D341Med (cell line): ENCODE data around the gene P3R3URF.
A peak's percentile ranks its signal among the peaks of the same experiment; 100 is the strongest.

ENCODE experiments used
- DNase-seq: peaks from one replicate; pipeline ENCODE4 v3.0.0; 2012; ENCODE audit warnings: low spot score

Gene P3R3URF

DNA sequence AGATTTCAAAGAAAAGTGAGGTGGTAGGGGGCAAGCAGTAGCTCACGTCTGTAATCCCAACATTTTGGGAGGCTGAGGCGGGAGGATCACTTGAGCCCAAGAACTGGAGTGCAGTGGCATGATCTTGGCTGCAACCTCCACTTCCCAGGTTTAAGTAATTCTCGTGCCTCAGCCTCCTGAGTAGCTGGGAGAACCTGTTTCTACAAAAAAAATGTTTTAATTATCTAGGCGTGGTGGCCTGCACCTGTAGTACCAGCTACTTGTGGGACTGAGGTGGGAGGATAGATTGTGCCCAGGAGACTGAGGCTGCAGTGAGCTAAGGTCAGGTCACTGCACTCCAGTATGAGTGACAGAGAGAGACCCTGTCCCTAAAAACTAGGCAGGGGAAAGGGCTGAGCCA is 4.0 kb downstream of the P3R3URF start:
- no peak for DNase-seq

- DNase-seq: no peak
Observed at GRCh38 chr1:46171871-46172270, 4.4 kb downstream of the P3R3URF start.

GRCh38 chr1:46171351-46171750 is 4.9 kb downstream of the P3R3URF start:
- DNase-seq: no peak

GRCh38 chr1:46169811-46170454 is 6.4 kb downstream of the P3R3URF start:
- DNase-seq: no peak

GRCh38 chr1:46168477-46168876 is 7.8 kb downstream of the P3R3URF start:
- DNase-seq: no peak

- no peak for DNase-seq
Observed at GRCh38 chr1:46166521-46167462, 9.5 kb downstream of the P3R3URF start.

- no peak for DNase-seq
Observed at GRCh38 chr1:46160212-46160611, 16.1 kb downstream of the P3R3URF start.

DNA sequence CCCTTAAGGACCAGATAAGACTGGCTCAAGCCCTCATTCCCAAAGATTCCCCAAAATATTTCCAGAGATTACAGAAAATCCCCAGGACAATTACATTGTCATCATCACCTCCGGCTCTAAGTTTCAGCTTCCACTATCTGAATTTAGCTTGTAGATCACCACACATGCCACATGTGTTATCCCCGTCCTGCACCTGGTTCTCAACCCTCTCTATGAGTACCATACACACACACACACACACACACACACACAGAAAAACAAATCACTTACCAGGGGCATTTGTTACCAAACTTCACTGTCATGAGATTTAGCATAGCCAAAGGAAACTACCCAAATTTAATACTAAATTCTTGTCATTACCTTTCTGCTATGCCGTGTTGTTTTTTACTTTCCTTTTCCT is 16.8 kb downstream of the P3R3URF start:
- no peak for DNase-seq

- no peak for DNase-seq
Observed at GRCh38 chr1:46158312-46159281, 17.7 kb downstream of the P3R3URF start.

GRCh38 chr1:46157916-46158311 is 18.4 kb downstream of the P3R3URF start:
- DNase-seq: no peak

DNA sequence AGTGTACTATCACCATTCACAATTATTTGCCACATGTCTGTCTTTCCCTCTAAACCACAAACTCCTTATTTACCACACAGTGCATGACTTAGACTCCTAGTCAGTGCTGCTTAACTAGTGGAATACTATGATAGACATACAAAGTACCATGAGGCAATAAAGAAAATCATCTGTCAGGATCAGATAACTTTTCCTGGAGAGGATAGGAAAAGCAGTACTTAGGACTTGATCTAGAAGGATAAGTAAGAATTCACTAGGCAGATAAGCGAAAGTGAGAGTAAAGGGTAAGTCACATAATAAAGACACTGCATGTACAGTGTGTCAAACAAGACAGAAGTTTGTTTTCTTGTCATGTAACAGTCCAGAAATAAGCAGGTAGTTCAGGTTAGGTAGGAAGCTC is 22.6 kb downstream of the P3R3URF start:
- DNase-seq: no peak

DNA sequence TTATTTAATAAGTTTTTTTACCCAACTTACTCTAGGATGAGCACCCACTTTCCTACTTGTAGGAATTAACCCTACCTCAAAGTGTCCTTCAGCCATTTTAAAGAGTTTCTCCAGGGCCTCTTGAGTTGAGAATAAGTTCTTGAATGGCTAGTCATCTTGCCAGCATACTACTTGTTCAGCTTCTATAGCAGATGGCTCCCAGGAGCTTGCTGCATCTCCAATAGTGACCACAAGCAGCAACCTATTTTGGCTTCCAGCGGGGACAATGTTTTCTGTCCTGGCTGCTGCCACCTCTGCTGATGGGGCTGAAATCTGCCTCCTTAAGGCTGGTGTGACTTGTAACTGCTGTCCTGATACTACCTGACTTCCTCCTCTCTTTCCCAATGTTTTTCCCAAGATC is 23.1 kb downstream of the P3R3URF start:
- DNase-seq: no peak

DNA sequence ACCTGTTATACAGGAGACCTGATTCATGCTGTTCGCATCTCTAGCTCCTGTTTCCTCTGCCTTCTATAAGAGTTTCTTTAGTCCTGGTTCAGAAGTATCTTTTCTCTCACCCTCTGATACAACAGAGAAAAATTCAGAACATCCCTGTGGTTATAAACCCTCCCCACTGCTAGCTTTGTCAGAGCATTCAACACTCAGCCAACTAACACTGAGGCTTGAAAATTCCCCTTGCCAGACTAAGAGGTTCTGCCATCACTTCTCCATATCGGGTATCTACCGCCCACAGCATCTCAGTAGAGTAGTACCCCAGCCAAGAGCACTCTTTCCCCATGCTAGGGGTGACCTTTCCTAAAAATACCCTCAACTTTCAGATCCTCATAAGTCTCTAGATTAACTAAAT is 24.3 kb downstream of the P3R3URF start:
- no peak for DNase-seq

GRCh38 chr1:46150085-46150484 is 26.2 kb downstream of the P3R3URF start:
- DNase-seq: no peak

GRCh38 chr1:46148318-46148717 is 28.0 kb downstream of the P3R3URF start:
- DNase-seq: no peak

- no peak for DNase-seq
Observed at GRCh38 chr1:46137916-46138315, 38.4 kb downstream of the P3R3URF start.

DNA sequence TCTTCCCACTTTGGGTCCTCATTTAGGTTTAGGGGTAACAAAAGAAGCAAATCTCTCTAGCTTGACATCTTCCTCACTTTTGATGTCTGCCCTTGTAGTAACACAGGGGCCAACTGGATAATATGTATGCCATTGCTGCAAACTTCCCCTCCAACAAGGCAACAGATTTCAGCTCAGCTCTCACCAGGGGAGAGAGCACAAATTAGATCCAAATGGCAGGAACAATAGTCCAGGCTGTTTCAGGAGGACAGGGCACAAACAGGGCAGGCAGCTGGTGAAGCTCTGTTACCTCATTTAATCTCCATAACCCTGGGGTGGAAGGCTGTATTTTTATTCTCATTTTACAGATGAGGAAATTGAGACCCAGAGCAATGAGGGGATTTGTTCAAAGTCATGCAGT is 39.6 kb downstream of the P3R3URF start:
- no peak for DNase-seq

DNA sequence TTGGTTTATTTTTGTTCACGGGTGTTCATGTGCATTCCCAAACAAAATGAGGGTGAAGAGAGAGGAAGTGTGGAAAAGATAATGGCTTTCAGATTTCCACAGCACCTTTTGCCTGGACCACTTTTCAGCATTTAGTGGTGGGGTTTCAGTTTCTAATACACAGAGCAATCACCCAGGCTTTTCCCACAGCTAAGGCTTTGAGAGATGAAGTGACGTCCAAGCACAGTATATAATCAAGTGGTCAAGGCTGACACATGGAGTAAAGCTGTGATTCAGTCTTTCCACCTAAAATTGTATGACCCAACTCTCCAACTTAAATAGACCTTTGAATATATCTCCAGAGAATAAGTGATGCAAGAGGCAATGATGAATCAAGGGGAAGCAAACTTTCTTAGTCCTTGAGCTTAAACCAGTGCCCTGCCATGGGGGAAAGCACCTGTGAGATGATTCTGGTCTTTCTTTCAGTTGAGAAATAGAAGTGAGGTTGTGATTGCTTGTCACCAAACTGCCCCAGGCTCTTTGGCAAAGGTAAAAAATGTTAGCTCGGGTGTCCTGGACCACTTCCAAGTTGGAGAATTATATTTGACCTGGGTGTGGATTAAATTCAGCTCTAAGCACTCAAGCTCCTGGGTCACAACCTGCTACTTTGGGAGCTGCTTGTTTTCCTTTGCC is 41.5 kb downstream of the P3R3URF start:
- peak; percentile 54 for DNase-seq

DNA sequence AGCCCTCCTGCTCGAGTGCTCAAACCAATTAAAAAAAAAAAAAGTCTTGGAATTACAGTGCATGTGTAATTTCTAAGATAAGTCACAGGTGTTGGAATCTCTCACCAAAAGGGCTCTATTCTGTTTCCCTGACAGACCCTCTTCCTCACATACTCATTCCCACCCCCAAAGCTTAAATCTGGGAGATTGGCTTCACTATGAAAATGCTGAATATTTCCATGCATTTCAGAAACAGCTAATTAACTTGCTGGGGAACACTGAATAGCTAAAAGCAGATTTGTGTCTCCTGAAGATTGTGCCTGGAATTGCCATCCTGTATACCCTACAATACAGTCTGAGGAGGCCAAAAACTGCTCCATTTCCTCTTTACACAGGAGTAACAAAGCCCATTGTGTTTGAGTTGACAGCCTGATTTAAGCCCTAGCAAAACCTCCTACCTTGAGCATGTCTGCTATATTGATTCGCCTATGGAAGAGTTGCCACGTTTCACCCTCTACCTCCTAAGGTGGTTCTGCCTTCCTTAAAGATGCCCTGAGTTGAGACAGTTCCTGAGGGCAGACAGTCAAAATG is 42.4 kb downstream of the P3R3URF start:
- no peak for DNase-seq

DNA sequence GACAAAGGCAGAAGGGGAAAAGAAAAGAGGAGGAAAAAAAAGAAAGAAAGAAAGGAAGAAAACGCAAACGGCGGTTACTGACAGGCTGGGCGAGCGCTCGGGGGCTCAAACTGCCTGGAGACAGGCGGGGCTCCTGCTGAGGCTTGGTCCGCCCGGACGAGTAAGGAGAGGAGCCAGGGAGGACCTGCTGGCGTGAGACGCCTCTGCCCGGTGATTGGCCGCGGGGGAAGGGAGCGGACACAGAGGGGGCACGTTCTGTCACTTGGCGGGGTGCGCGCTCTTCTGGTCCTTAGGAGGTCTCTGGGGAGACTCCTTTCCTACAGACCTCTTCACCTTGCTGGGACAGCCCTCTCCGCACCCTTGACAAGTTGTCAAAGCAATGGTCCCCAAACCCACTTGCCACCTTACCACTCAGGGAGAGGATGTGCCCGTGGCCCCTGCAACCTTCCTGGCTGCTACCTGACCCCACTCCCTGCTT is 43.1 kb downstream of the P3R3URF start:
- peak; percentile 79 for DNase-seq

- peak; percentile 93 for DNase-seq
Observed at GRCh38 chr1:46132529-46133180, 43.6 kb downstream of the P3R3URF start, which contains the start of gene PIK3R3. PIK3R3 (minus strand) TSS chr1:46132629; CDS start chr1:46131952, 677 bp downstream.
